SK-N-SH treated with all-trans-retinoic acid at 6 μM for 48 hours (cell line): ENCODE results near the gene STK39.

ENCODE experiments used
- ATAC-seq: fragments of 200-7000 bp; cut with Tn5 transposase; 3 replicates; pipeline ENCODE4 v1.9.1; 2020; ENCODE audit warnings: mild to moderate bottlenecking, moderate library complexity
- CREB5 ChIP-seq: fragments of 250-450 bp; sonication (Bioruptor Pico); IDR thresholded peaks from 2 replicates; pipeline ENCODE4 v1.5.1; 2020; ENCODE audit warnings: low read depth, mild to moderate bottlenecking, moderate library complexity
- CSDC2 ChIP-seq: fragments of 250-450 bp; sonication (Bioruptor Pico); IDR thresholded peaks from 2 replicates; pipeline ENCODE4 v1.5.0; 2020; ENCODE audit warnings: mild to moderate bottlenecking, moderate library complexity
- CSRNP3 ChIP-seq: fragments of 250-450 bp; sonication (Bioruptor Pico); IDR thresholded peaks from 2 replicates; pipeline ENCODE4 v1.5.1; 2021; ENCODE audit warnings: mild to moderate bottlenecking, moderate library complexity
- GLIS3 ChIP-seq: fragments of 250-450 bp; sonication (Bioruptor Pico); IDR thresholded peaks from 2 replicates; pipeline ENCODE4 v1.5.0; 2020; ENCODE audit warnings: mild to moderate bottlenecking, moderate library complexity
- ISL1 ChIP-seq: fragments of 250-450 bp; sonication (Bioruptor Pico); IDR thresholded peaks from 2 replicates; pipeline ENCODE4 v2.1.2; 2022; ENCODE audit warnings: mild to moderate bottlenecking, moderate library complexity
- OSR1 ChIP-seq: fragments of 250-450 bp; sonication (Bioruptor Pico); IDR thresholded peaks from 2 replicates; pipeline ENCODE4 v1.8.0; 2022; ENCODE audit warnings: moderate library complexity, mild to moderate bottlenecking, inconsistent platforms
- PATZ1 ChIP-seq: fragments of 250-450 bp; sonication (Bioruptor Pico); IDR thresholded peaks from 2 replicates; pipeline ENCODE4 v1.8.0; 2020; ENCODE audit warnings: mild to moderate bottlenecking, moderate library complexity, borderline replicate concordance
- PPARA ChIP-seq: fragments of 250-450 bp; sonication (Bioruptor Pico); IDR thresholded peaks from 2 replicates; pipeline ENCODE4 v1.5.0; 2020; ENCODE audit warnings: mild to moderate bottlenecking, borderline replicate concordance
- RARB ChIP-seq: fragments of 250-450 bp; sonication (Bioruptor Pico); IDR thresholded peaks from 2 replicates; pipeline ENCODE4 v1.8.0; 2021; ENCODE audit warnings: mild to moderate bottlenecking, moderate library complexity
- SNAI2 ChIP-seq: fragments of 250-450 bp; sonication (Bioruptor Pico); IDR thresholded peaks from 2 replicates; pipeline ENCODE4 v1.5.0; 2020; ENCODE audit warnings: mild to moderate bottlenecking, moderate library complexity
- TCF4 ChIP-seq: fragments of 250-450 bp; sonication (Bioruptor Pico); IDR thresholded peaks from 2 replicates; pipeline ENCODE4 v1.8.0; 2021; ENCODE audit warnings: mild to moderate bottlenecking, moderate library complexity, borderline replicate concordance
- TOX ChIP-seq: fragments of 250-450 bp; sonication (Bioruptor Pico); IDR thresholded peaks from 2 replicates; pipeline ENCODE4 v1.8.0; 2021; ENCODE audit warnings: mild to moderate bottlenecking, moderate library complexity, borderline replicate concordance
- TSHZ2 ChIP-seq: fragments of 250-450 bp; sonication (Bioruptor Pico); IDR thresholded peaks from 2 replicates; pipeline ENCODE4 v1.5.0; 2020; ENCODE audit warnings: mild to moderate bottlenecking, moderate library complexity
- ZNF70 ChIP-seq: fragments of 450-650 bp; formaldehyde crosslinking; IDR thresholded peaks from 2 replicates; pipeline ENCODE4 v1.5.0; 2020; ENCODE audit warnings: mild to moderate bottlenecking, moderate library complexity
- ZNF8 ChIP-seq: fragments of 450-650 bp; formaldehyde crosslinking; IDR thresholded peaks from 2 replicates; pipeline ENCODE4 v1.5.0; 2020; ENCODE audit warnings: mild to moderate bottlenecking, moderate library complexity

The STK39 gene

GRCh38 chr2:168207851-168208250 is 39.5 kb downstream of the STK39 start:
- no peak for ATAC-seq
- TF ChIP-seq SNAI2 (CRISPR knock-in tag) (no peak), CSRNP3 (CRISPR knock-in tag) (no peak), TCF4 (CRISPR knock-in tag) (no peak), ZNF70 (CRISPR knock-in tag) (no peak), PATZ1 (CRISPR knock-in tag) (no peak), GLIS3 (CRISPR knock-in tag) (no peak), OSR1 (no peak)

- TF ChIP-seq TSHZ2 (no peak), ZNF8 (CRISPR knock-in tag) (no peak), RARB (CRISPR knock-in tag) (no peak), CSRNP3 (CRISPR knock-in tag) (no peak)
- ATAC-seq, result no peak
Measured at GRCh38 chr2:168203762-168204693, 43.4 kb downstream of the STK39 start.

- no peak for ATAC-seq
- TF ChIP-seq SNAI2 (CRISPR knock-in tag) (no peak), CSDC2 (no peak), TOX (no peak), ISL1 (no peak), GLIS3 (CRISPR knock-in tag) (no peak), PPARA (CRISPR knock-in tag) (no peak), CREB5 (CRISPR knock-in tag) (no peak), OSR1 (no peak)
Measured at GRCh38 chr2:168201584-168202116, 45.7 kb downstream of the STK39 start.

GRCh38 chr2:168200930-168201583 is 46.3 kb downstream of the STK39 start:
- no peak for ATAC-seq
- TF ChIP-seq ISL1, result no peak
